HepG2 (cell line): ENCODE data around the gene TRIM4. TPM values are rescaled to one million over a fixed set of nuclear protein-coding genes. Genes with fewer than 3 reads are reported as not detected.

Experiments used
- ATAC-seq: fragments of 200-7000 bp; cut with Tn5 transposase; 3 replicates; pipeline ENCODE4 v1.9.1; 2020; ENCODE audit warnings: mild to moderate bottlenecking, moderate library complexity
- BruUV-seq: library from RNA; stranded (reverse); fragments of 400-500 nt; replicated peaks from 2 replicates; lab custom pipeline; 2021; lab: Mats Ljungman, UMichigan
- CTCF ChIA-PET: fragments of 300-600 bp; formaldehyde crosslinking; extraction: SDS; loops from one replicate; lab custom pipeline; 2021; ENCODE audit warnings: low total read pairs, inconsistent platforms, low intra/inter-chr PET ratio; lab: Yijun Ruan, JAX
- POLR2A ChIA-PET: fragments of 350-600 bp; sonication (Branson Sonifier 250); formaldehyde crosslinking; loops from one replicate; lab custom pipeline; 2020; ENCODE audit warnings: antibody characterized with exemption, inconsistent platforms; lab: Yijun Ruan, JAX
- DNase-seq: peaks from one replicate; pipeline ENCODE4 v3.0.0-alpha.2; 2015; ENCODE audit warnings: low spot score
- FAIRE-seq: peaks from 3 replicates; lab custom pipeline; 2011; peaks lifted over from hg19 to GRCh38; lab: Jason Lieb, UNC
- H2AFZ ChIP-seq: one replicate; pipeline ENCODE4 v1.6.1; 2011; ENCODE audit warnings: low read length, inconsistent platforms
- H3K27ac ChIP-seq: fragments of 300-600 bp; 3 replicates; pipeline ENCODE4 v1.8.0; 2011; ENCODE audit warnings: mixed run types, mild to moderate bottlenecking, mixed read lengths, low read length, inconsistent platforms; ENCODE audit not compliant: insufficient read depth; ENCODE audit errors: extremely low read length
- H3K27me3 ChIP-seq, 2 experiments: fragments of 200-600 bp in 1 of 2; 2 replicates in 1 of 2; 3 replicates in 1 of 2; pipeline versions ENCODE4 v1.6.0 to v1.8.0; 2011; ENCODE audit warnings: low read length in 2 of 2, mild to moderate bottlenecking in 2 of 2, moderate library complexity in 2 of 2, inconsistent platforms in 1 of 2; ENCODE audit not compliant: insufficient read depth in 2 of 2, control insufficient read depth in 1 of 2
- H3K36me3 ChIP-seq, 2 experiments: fragments of 200-600 bp in 1 of 2; replicated peaks in 1 of 2; 2 replicates in 1 of 2; 3 replicates in 1 of 2; pipeline versions ENCODE4 v1.5.1 to v1.8.0; 2011; ENCODE audit warnings: low read length in 2 of 2, inconsistent platforms in 1 of 2; ENCODE audit not compliant: insufficient read depth in 2 of 2, control insufficient read depth in 1 of 2
- H3K4me1 ChIP-seq: 2 replicates; pipeline ENCODE4 v1.5.1; 2012; ENCODE audit warnings: low read length, inconsistent platforms; ENCODE audit not compliant: insufficient read depth
- H3K4me2 ChIP-seq: 2 replicates; pipeline ENCODE4 v1.6.0; 2011; ENCODE audit warnings: low read depth, low read length, inconsistent platforms
- H3K4me3 ChIP-seq, 3 experiments: fragments of 200-600 bp in 1 of 3; sonication (generic), shearing (Covaris generic) in 1 of 3; replicated peaks in 1 of 3; 2 replicates each; pipeline ENCODE4 v1.5.1; 2011 to 2016; ENCODE audit warnings: low read length in 3 of 3, inconsistent platforms in 2 of 3, low read depth in 2 of 3, mild to moderate bottlenecking in 2 of 3, control low read depth in 1 of 3, mixed read lengths in 1 of 3; ENCODE audit not compliant: insufficient read depth in 1 of 3
- H3K79me2 ChIP-seq: one replicate; pipeline ENCODE4 v1.6.1; 2011; ENCODE audit warnings: low read length, inconsistent platforms; ENCODE audit not compliant: insufficient read depth
- H3K9ac ChIP-seq: 2 replicates; pipeline ENCODE4 v1.6.0; 2011; ENCODE audit warnings: mild to moderate bottlenecking, low read depth, low read length, inconsistent platforms; ENCODE audit not compliant: insufficient read depth
- H3K9me3 ChIP-seq: 2 replicates; pipeline ENCODE4 v1.5.1; 2012; ENCODE audit warnings: mild to moderate bottlenecking, low read length
- H4K20me1 ChIP-seq: 2 replicates; pipeline ENCODE4 v1.6.0; 2011; ENCODE audit warnings: inconsistent platforms, mild to moderate bottlenecking, low read length, moderate library complexity; ENCODE audit not compliant: insufficient read depth
- DR1 ChIP-seq: sonication (generic); formaldehyde crosslinking; IDR thresholded peaks from 2 replicates; pipeline ENCODE4 v1.8.0; 2021; ENCODE audit warnings: mild to moderate bottlenecking, missing genetic modification reagents, inconsistent platforms
- FOXK2 ChIP-seq: fragments of 450-650 bp; IDR thresholded peaks from 2 replicates; pipeline ENCODE4 v1.6.1; 2016
- IKZF4 ChIP-seq: sonication (generic); formaldehyde crosslinking; IDR thresholded peaks from 2 replicates; pipeline ENCODE4 v1.5.1; 2020; ENCODE audit warnings: borderline replicate concordance, mild to moderate bottlenecking, low read depth, missing genetic modification reagents; ENCODE audit errors: not compliant biosample characterization
- ISL2 ChIP-seq: sonication (generic); formaldehyde crosslinking; IDR thresholded peaks from 2 replicates; pipeline ENCODE4 v1.5.0; 2020; ENCODE audit warnings: missing genetic modification reagents
- REST ChIP-seq, 2 experiments: IDR thresholded peaks; 2 replicates each; pipeline ENCODE4 v1.6.1; 2011 to 2012; ENCODE audit warnings: low read length in 2 of 2, borderline replicate concordance in 1 of 2, low read depth in 1 of 2, mild to moderate bottlenecking in 1 of 2, moderate library complexity in 1 of 2
- SRSF1 ChIP-seq: fragments of 200-400 bp; formaldehyde crosslinking; optimal IDR thresholded peaks from 2 replicates; pipeline ENCODE3; 2017; ENCODE audit warnings: mild to moderate bottlenecking, low read depth, low read length, moderate library complexity
- SRY ChIP-seq: sonication (generic); formaldehyde crosslinking; IDR thresholded peaks from 2 replicates; pipeline ENCODE4 v1.8.0; 2022; ENCODE audit warnings: mild to moderate bottlenecking, missing genetic modification reagents
- STAT5B ChIP-seq: sonication (generic); formaldehyde crosslinking; IDR thresholded peaks from 2 replicates; pipeline ENCODE4 v1.4.0; 2020; ENCODE audit warnings: missing genetic modification reagents
- TOE1 ChIP-seq: sonication (generic); formaldehyde crosslinking; IDR thresholded peaks from 2 replicates; pipeline ENCODE4 v1.4.0; 2020; ENCODE audit warnings: mild to moderate bottlenecking, missing genetic modification reagents
- ZNF180 ChIP-seq: sonication (generic); formaldehyde crosslinking; IDR thresholded peaks from 2 replicates; pipeline ENCODE4 v1.4.0; 2020; ENCODE audit warnings: low read depth, missing genetic modification reagents, borderline replicate concordance
- ZNF512B ChIP-seq: sonication (generic); formaldehyde crosslinking; IDR thresholded peaks from 2 replicates; pipeline ENCODE4 v1.5.1; 2020; ENCODE audit warnings: missing genetic modification reagents, mild to moderate bottlenecking, borderline replicate concordance
- ZNF878 ChIP-seq: sonication (generic); formaldehyde crosslinking; IDR thresholded peaks from 2 replicates; pipeline ENCODE4 v1.8.1; 2023; ENCODE audit warnings: mild to moderate bottlenecking, missing genetic modification reagents, moderate library complexity
- WGBS: methylation state at CpG from one replicate; pipeline ENCODE4 v1.1.6; 2017; ENCODE audit warnings: low lambda C conversion rate; 5-methylcytosine and 5-hydroxymethylcytosine counted together
- in situ Hi-C: cut with HindIII; loops from 2 replicates; pipeline ENCODE4 v1.10.0; 2017; ENCODE audit warnings: low pct_unique_long_range_greater_than_20kb; ENCODE audit not compliant: extremely low pct_ligation_motif_present
- intact Hi-C: fragments of 100-400 bp; cut with micrococcal nuclease; formaldehyde crosslinking; loops from one replicate; pipeline ENCODE4 v1.10.0; 2022; ENCODE audit not compliant: unreplicated experiment
- polyA plus RNA-seq, 8 experiments: library from polyadenylated mRNA; depleted of rRNA in 3 of 8; stranded (reverse) in 7 of 8; unstranded in 1 of 8; fragments of >200 nt; fragmentation: Illumina TruSeq in 4 of 8; extraction: Trizol in 4 of 8; gene quantifications; 2 replicates each; pipeline versions ENCODE4 v1.2.1 to v1.2.3, GENCODE V29; 2011 to 2016; ENCODE audit warnings: low read depth in 4 of 8, missing spikeins in 1 of 8, mixed read lengths in 1 of 8; ENCODE audit not compliant: insufficient read depth in 1 of 8
- total RNA-seq, 5 experiments: library from RNA; depleted of rRNA; stranded (reverse); fragments of >200 nt; fragmentation: Illumina TruSeq; extraction: Trizol; gene quantifications; 2 replicates each; pipeline ENCODE4 v1.2.3, GENCODE V29; 2016; ENCODE audit warnings: low read depth in 1 of 5

Gene TRIM4
- total and polyA plus RNA-seq, 2 of the 13 experiments (the other 11 are each of a cell fraction or from before 2014, with no cell fraction given), result 17.6 to 21.7 TPM

GRCh38 chr7:99930376-99930775 is 11.0 kb upstream of the TRIM4 start:
- H3K36me3 ChIP-seq, result no peaks in the 10 kb centered on the region
- CTCF ChIA-PET, result interaction anchor here (1.4 to 1.8 kb wide), 2 partner anchors 19 to 60 kb away, joined by 5 read pairs; no protein-coding TSS in a partner anchor
- no peak overlapping the region for H3K9ac ChIP-seq
- no peak overlapping the region for H3K27ac ChIP-seq
- no peak for ATAC-seq
- FAIRE-seq, result no peak
- POLR2A ChIA-PET, result interaction anchor here (1.3 to 3.1 kb wide), 2 partner anchors 11 to 60 kb away, joined by 4 to 50 read pairs; partner anchors contain the start of gene TRIM4
- intact Hi-C loops, result no loop called here
- no peak overlapping the region for H3K4me3 ChIP-seq
- WGBS, result 50% methylated on average over 3 of the region's 3 CpGs
- in situ Hi-C loops, result no loop called here
- H2AFZ ChIP-seq, result no peak overlapping the region
- no peak overlapping the region for H3K4me2 ChIP-seq
- no peaks in the 10 kb centered on the region for H3K9me3 ChIP-seq
- no TSS peak for BruUV-seq
- DNase-seq, result no peak
- H4K20me1 ChIP-seq, result no peaks in the 10 kb centered on the region
- H3K27me3 ChIP-seq, result no peaks in the 10 kb centered on the region
- peaks cover 55% of the 10 kb centered on the region for H3K4me1 ChIP-seq
- no peaks in the 10 kb centered on the region for H3K79me2 ChIP-seq
- TF ChIP-seq SRSF1 (no peak), TOE1 (no peak), IKZF4 (CRISPR knock-in tag) (no peak), SRY (CRISPR knock-in tag) (no peak), ISL2 (CRISPR knock-in tag) (no peak)

- H3K4me1 ChIP-seq, result peaks cover 48% of the 10 kb centered on the region
- no peak overlapping the region for H3K27ac ChIP-seq
- ChIA-PET POLR2A (interaction anchor here (0.5 to 3.1 kb wide), 10 partner anchors 8 to 372 kb away, joined by 3 to 50 read pairs (median 3); partner anchors contain the start of genes AZGP1, TRIM4 and ZKSCAN1), CTCF (interaction anchor here (1.4 to 1.8 kb wide), 3 partner anchors 17 to 61 kb away, joined by 4 to 5 read pairs (median 5); no protein-coding TSS in a partner anchor)
- WGBS, result 0% methylated on average over 2 of the region's 2 CpGs
- H3K4me3 ChIP-seq, result peak overlapping the region in 2 of 3 experiments; percentile 61 to 71; a peak in 4 of 6 replicates
- intact Hi-C loops (no loop called here), in situ Hi-C loops (no loop called here)
- no peak for FAIRE-seq
- ATAC-seq, result peak; percentile 52
- BruUV-seq, result no TSS peak
- peak overlapping the region; percentile 53 for H3K9ac ChIP-seq
- no peaks in the 10 kb centered on the region for H4K20me1 ChIP-seq
- peak overlapping the region; percentile 84 for H3K4me2 ChIP-seq
- H3K9me3 ChIP-seq, result no peaks in the 10 kb centered on the region
- no peaks in the 10 kb centered on the region for H3K79me2 ChIP-seq
- H2AFZ ChIP-seq, result peak overlapping the region; percentile 67
- no peaks in the 10 kb centered on the region for H3K27me3 ChIP-seq
- DNase-seq, result no peak
- H3K36me3 ChIP-seq, result no peaks in the 10 kb centered on the region
- TF ChIP-seq ZNF878 (CRISPR knock-in tag), result no peak
- no peak for TF ChIP-seq FOXK2
- no peak for TF ChIP-seq REST (IDR thresholded peaks at IDR 0.05; ENCODE audit: borderline replicate concordance in 1 of 2, low read depth in 1 of 2, low read length in 2 of 2)
- no peak for TF ChIP-seq ZNF180 (CRISPR knock-in tag)
- no peak for TF ChIP-seq STAT5B (CRISPR knock-in tag)
- TF ChIP-seq ZNF512B (CRISPR knock-in tag), result no peak
- no peak for TF ChIP-seq DR1
Observed at GRCh38 chr7:99929730-99930053, 10.4 kb upstream of the TRIM4 start.
